ENCODE results near the gene RFX1. TPM values are rescaled to one million over a fixed set of nuclear protein-coding genes. Genes with fewer than 3 reads are reported as not detected.

Gene RFX1
- total RNA-seq, 2 experiments from 2014 or later, result 4.4 to 17.4 TPM

DNA sequence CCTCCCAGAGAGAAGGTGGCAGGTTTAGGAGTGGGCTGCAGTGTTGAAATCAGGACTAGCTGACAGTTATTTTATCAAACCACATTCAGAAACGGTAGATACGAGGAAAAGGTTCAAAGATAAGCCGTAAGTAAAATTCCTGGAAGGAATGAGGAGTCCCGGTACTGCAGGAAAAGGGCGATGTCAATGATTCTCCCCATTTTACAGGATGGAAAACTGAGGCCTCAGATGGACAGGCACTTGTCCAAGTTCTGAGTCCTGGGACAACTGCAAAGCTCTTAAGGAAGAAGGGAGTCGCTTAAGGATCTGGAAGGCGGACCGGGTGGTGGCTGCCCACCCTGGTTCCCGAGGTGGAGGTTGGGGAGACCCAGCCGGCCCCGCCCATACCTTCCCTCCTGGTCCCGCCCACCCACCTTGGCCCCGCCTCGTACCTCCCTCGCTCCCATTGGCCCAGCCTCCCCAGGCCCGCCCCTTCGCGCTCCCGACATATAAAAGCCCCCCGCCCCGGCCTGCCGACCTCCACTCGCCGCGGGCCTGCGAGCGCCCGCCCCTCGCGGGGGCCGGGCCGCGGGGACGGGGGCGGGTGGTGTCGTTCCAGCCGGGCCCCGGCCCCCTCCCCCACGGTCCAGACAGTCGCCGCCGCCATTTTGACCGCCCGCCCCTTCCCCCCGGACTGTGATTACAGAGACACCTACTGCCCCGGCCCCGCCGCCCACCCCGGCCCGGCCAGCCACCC, 603 bp downstream of the RFX1 start:
- H2AFZ ChIP-seq (ENCODE audit: low read length), result no peak overlapping the region; the same call in 1 of the 2 replicates
- no peaks in the 10 kb centered on the region for H3K9me2 ChIP-seq (ENCODE audit: insufficient read depth, low read length)
- ChIA-PET CTCF (ENCODE audit: unreplicated experiment) (interaction anchor here (0.6 to 1.1 kb wide), 2 partner anchors 26 to 67 kb away, joined by 4 read pairs; partner anchors contain the start of genes IL27RA and PODNL1), POLR2A (interaction anchor here (0.6 to 5.6 kb wide), 4 partner anchors 9 to 21 kb away, joined by 3 to 39 read pairs (median 6); no protein-coding TSS in a partner anchor)
- peaks cover 47% of the 10 kb centered on the region for H3K79me2 ChIP-seq (ENCODE audit: insufficient read depth, low read depth, low read length)
- H3K36me3 ChIP-seq (ENCODE audit: insufficient read depth, low read length), result 0 out of 2 replicates have a peak, but pooled peaks cover 2% of the 10 kb centered on the region
- H4K20me1 ChIP-seq (ENCODE audit: insufficient read depth, low read length), result no peaks in the 10 kb centered on the region
- no peaks in the 10 kb centered on the region for H3K9me3 ChIP-seq (ENCODE audit: low read length)
- H3K4me2 ChIP-seq (ENCODE audit: low read length), result peak overlapping the region; percentile 93
- TF ChIP-seq EZH2phosphoT487 (IDR thresholded peaks at IDR 0.05; ENCODE audit: borderline replicate concordance, low read depth, low read length) (no peak), CTCF (conservative IDR thresholded peaks at IDR 0.05; ENCODE audit: low read length) (no peak)
- H3K27ac ChIP-seq (ENCODE audit: low read depth, low read length, poor library complexity, severe bottlenecking), result peak overlapping the region; percentile 87
- intact Hi-C loops (cut with micrococcal nuclease; ENCODE audit: unreplicated experiment), result loop anchor here (1.0 kb wide), 3 partner anchors 19 to 76 kb away; partner anchors contain the start of gene DCAF15
- peaks cover 50% of the 10 kb centered on the region for H3K4me1 ChIP-seq (ENCODE audit: insufficient read depth, low read length, poor library complexity, severe bottlenecking)
- DNase-seq (ENCODE audit: low spot score), result peak; percentile 91
- no TSS peak for BruUV-seq (replicated peaks)
- H3K4me3 ChIP-seq (ENCODE audit: low read depth, low read length, poor library complexity, severe bottlenecking), result peak overlapping the region; percentile 78

DNA sequence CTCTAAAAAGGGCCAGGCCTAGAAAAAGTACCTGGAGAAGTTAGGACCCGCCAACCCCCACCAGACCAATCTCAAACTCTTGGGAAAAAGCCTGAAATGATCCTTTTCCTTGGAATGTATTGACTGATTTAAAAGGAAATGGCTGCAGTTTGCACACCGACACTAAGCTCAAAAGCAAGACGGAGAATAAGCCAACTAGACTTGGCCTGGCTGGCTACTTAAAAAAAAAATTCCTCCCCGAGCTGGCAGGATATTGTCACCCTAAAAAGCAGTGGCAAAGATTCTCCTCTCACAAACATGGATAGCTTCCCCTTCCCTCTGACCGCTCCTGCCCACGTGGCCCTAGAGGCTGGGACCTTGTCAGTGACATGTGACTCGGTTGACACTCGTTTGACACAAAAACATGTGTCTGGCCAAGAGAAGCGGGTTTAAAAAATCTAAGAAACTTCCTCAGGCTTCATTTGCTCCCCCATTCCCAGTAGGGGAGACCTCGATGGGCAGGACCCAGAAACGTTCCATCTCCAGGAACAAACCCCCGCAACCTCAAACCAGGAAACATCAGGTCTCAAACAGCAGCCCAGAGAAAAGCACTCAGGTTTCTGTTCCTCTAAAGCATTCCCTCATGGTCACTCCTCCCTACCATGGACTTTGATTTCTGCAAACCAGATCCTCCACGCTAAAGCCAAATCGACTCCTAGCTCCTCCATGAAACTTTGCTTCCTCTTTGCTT, 1.3 kb downstream of the RFX1 start:
- Histone ChIP-seq H2AFZ (ENCODE audit: low read length) (peak overlapping the region; percentile 26; the same call in 1 of the 2 replicates), H3K9me3 (ENCODE audit: low read length) (no peaks in the 10 kb centered on the region), H4K20me1 (ENCODE audit: insufficient read depth, low read length) (no peaks in the 10 kb centered on the region), H3K4me1 (ENCODE audit: insufficient read depth, low read length, poor library complexity, severe bottlenecking) (peaks cover 52% of the 10 kb centered on the region), H3K79me2 (ENCODE audit: insufficient read depth, low read depth, low read length) (peaks cover 54% of the 10 kb centered on the region), H3K4me3 (ENCODE audit: low read depth, low read length, poor library complexity, severe bottlenecking) (peak overlapping the region; percentile 78), H3K9me2 (ENCODE audit: insufficient read depth, low read length) (no peaks in the 10 kb centered on the region), H3K27ac (ENCODE audit: low read depth, low read length, poor library complexity, severe bottlenecking) (peak overlapping the region; percentile 87), H3K4me2 (ENCODE audit: low read length) (peak overlapping the region; percentile 93), H3K36me3 (ENCODE audit: insufficient read depth, low read length) (peaks cover 10% of the 10 kb centered on the region; the same call in 1 of the 2 replicates)
- no peak for TF ChIP-seq CTCF (conservative IDR thresholded peaks at IDR 0.05; ENCODE audit: low read length)
- TF ChIP-seq EZH2phosphoT487 (IDR thresholded peaks at IDR 0.05; ENCODE audit: borderline replicate concordance, low read depth, low read length), result no peak
- TSS peak; percentile 81 for BruUV-seq (replicated peaks)
- ChIA-PET CTCF (ENCODE audit: unreplicated experiment) (interaction anchor here (0.5 to 1.1 kb wide), 2 partner anchors 27 to 1347 kb away, joined by 3 to 4 read pairs; partner anchors contain the start of gene IL27RA), POLR2A (interaction anchor here (0.6 to 5.6 kb wide), 4 partner anchors 9 to 20 kb away, joined by 3 to 39 read pairs (median 6); no protein-coding TSS in a partner anchor)
- DNase-seq (ENCODE audit: low spot score), result peak; percentile 41
- intact Hi-C loops (cut with micrococcal nuclease; ENCODE audit: unreplicated experiment), result loop anchor here (1.0 kb wide), 1 partner anchor 18 kb away; no protein-coding TSS in a partner anchor

All from OCI-LY7 (cell line).